Neural cell (in vitro differentiated cells): ENCODE measurements around the gene MANF.

Source experiments
- EP300 ChIP-seq: fragments of 450-650 bp; conservative IDR thresholded peaks from 2 replicates; pipeline ENCODE4 v1.6.1; 2014; ENCODE audit warnings: antibody characterized with exemption, mild to moderate bottlenecking, moderate library complexity; ENCODE audit not compliant: poor library complexity, severe bottlenecking
- EZH2 ChIP-seq: fragments of 200-600, 300-800 bp; shearing (Covaris generic), sonication (generic); IDR thresholded peaks from 2 replicates; pipeline ENCODE4 v1.6.1; 2014; ENCODE audit warnings: antibody characterized with exemption, low read length, borderline replicate concordance, mild to moderate bottlenecking; ENCODE audit not compliant: insufficient read depth, poor library complexity, severe bottlenecking
- POLR2AphosphoS5 ChIP-seq: IDR thresholded peaks from 2 replicates; pipeline ENCODE4 v1.6.1; 2012
- TAF1 ChIP-seq: IDR thresholded peaks from 2 replicates; pipeline ENCODE4 v1.6.1; 2012; ENCODE audit warnings: low read depth
- TF ChIP-seq, protein P1 (sequence below): fragments of 450-650 bp; IDR thresholded peaks from 2 replicates; pipeline ENCODE4 v1.5.1; 2014; ENCODE audit warnings: antibody characterized with exemption, mild to moderate bottlenecking, moderate library complexity; ENCODE audit not compliant: poor library complexity, severe bottlenecking
- TF ChIP-seq, protein P2 (sequence below): IDR thresholded peaks from 2 replicates; pipeline ENCODE4 v1.6.1; 2012; ENCODE audit warnings: borderline replicate concordance

DNA sequence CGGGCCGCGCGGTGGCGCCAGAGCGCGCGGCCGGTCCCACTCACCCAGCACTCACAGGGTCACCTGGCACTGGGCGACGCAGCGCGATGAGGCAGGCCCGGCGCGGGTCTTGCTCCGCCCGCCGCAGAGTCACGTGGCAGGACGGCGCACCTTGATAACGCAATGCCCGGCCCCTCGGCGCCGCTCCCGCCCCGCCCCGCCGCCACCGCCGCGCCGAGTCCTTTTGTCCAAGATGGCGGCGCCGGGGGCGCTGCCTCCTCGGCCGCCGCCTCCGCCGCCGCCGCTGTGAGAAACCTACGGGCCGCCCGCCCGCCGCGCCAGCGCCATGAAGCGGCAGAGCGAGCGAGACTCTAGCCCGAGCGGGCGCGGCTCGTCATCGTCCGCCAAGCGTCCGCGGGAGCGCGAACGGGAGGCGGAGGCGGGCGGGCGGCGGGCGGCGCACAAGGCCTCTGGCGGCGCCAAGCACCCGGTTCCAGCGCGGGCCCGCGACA is 6.0 kb downstream of the MANF start, which contains the start of gene RBM15B:
- no peak for TF ChIP-seq EZH2
- TF ChIP-seq, protein P1, sequence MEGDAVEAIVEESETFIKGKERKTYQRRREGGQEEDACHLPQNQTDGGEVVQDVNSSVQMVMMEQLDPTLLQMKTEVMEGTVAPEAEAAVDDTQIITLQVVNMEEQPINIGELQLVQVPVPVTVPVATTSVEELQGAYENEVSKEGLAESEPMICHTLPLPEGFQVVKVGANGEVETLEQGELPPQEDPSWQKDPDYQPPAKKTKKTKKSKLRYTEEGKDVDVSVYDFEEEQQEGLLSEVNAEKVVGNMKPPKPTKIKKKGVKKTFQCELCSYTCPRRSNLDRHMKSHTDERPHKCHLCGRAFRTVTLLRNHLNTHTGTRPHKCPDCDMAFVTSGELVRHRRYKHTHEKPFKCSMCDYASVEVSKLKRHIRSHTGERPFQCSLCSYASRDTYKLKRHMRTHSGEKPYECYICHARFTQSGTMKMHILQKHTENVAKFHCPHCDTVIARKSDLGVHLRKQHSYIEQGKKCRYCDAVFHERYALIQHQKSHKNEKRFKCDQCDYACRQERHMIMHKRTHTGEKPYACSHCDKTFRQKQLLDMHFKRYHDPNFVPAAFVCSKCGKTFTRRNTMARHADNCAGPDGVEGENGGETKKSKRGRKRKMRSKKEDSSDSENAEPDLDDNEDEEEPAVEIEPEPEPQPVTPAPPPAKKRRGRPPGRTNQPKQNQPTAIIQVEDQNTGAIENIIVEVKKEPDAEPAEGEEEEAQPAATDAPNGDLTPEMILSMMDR, result peak; percentile 98
- TF ChIP-seq POLR2AphosphoS5, result peak; percentile 88
- peak; percentile 68 for TF ChIP-seq TAF1
- TF ChIP-seq, protein P2, sequence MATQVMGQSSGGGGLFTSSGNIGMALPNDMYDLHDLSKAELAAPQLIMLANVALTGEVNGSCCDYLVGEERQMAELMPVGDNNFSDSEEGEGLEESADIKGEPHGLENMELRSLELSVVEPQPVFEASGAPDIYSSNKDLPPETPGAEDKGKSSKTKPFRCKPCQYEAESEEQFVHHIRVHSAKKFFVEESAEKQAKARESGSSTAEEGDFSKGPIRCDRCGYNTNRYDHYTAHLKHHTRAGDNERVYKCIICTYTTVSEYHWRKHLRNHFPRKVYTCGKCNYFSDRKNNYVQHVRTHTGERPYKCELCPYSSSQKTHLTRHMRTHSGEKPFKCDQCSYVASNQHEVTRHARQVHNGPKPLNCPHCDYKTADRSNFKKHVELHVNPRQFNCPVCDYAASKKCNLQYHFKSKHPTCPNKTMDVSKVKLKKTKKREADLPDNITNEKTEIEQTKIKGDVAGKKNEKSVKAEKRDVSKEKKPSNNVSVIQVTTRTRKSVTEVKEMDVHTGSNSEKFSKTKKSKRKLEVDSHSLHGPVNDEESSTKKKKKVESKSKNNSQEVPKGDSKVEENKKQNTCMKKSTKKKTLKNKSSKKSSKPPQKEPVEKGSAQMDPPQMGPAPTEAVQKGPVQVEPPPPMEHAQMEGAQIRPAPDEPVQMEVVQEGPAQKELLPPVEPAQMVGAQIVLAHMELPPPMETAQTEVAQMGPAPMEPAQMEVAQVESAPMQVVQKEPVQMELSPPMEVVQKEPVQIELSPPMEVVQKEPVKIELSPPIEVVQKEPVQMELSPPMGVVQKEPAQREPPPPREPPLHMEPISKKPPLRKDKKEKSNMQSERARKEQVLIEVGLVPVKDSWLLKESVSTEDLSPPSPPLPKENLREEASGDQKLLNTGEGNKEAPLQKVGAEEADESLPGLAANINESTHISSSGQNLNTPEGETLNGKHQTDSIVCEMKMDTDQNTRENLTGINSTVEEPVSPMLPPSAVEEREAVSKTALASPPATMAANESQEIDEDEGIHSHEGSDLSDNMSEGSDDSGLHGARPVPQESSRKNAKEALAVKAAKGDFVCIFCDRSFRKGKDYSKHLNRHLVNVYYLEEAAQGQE, result no peak
- peak; percentile 63 for TF ChIP-seq EP300
